Activated T-cell treated with anti-CD3 and anti-CD28 coated beads for 48 hours (primary cell): ENCODE measurements around the gene SMIM44.

Source experiments
- DNase-seq: peaks from one replicate; pipeline ENCODE4 v3.0.0-alpha.2; 2020; ENCODE audit warnings: low read depth

The SMIM44 gene

DNA sequence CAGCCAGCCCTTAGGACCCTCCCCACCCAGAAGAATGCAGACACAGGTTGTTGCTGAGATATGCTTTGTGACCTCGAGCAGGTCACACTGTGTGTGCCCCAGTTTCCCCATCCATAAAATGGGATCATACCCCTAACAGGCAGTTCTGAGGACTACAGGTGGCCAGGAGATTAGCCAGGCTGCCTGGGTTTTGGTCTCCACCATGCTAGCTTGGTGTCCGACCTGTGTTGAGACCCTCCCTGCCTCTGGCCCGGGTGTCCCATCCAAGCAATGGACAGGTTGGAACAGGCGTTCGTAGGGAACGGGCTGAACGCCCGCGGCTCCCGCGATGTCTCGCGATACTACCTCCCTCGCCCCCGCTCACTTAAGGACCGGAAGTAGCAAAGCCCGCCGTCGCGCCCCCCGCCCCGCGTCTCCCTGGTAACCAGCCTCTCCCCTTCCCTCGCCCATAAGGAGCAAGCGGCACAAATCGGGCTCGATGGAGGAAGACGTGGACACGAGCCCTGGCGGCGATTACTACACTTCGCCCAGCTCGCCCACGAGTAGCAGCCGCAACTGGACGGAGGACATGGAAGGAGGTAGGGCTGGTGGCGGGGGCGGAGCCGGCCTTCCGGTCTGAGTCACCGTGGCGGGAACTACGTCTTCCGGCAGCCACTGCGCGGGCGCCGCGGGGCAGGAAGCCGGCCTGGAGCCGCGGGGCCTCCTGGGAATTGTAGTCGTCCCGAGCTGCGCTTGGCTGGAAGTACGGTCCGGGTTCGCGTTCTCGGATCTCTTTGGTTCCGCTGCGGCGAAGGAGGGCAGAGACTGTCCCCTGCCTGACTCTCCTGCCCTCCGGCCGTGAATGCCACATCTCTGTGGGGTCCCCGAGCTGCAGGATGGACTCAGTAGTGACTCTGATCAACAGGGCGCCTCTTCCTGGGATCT, 48.3 kb downstream of the SMIM44 start:
- peak; percentile 97 for DNase-seq

DNA sequence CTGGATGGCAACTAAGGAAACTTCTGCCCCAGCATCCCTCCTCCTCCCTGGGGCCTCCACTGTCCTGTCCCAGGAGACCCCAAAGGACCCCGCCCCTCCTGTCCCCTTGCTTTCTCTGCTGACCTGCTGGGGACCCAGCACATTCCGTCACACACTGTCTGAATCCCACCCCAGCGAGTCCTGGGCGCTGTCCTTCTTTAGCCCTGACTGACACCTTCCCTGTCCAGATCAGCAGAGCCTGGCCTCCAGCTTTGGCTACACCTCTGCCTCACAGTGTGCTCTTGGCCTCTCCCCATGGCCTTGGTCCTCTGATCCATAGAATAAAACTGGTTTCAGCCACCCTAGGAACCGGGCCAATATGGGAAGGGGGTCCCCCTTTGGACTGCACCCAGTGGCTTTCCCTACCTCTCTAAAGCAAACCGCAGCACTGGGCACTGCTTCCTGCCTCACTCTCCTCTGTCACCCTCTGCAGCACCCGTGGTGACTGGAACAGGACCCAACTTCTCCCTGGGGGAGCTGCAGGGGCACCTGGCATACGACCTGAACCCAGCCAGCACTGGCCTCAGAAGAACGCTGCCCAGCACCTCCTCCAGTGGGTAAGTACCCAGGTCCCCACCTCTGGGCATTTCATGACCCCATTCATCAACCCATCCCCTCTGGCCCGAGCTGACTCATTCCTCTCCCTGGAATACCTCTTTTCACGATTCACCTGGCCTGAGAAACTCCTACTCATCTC, 49.3 kb downstream of the SMIM44 start:
- DNase-seq, result no peak

DNA sequence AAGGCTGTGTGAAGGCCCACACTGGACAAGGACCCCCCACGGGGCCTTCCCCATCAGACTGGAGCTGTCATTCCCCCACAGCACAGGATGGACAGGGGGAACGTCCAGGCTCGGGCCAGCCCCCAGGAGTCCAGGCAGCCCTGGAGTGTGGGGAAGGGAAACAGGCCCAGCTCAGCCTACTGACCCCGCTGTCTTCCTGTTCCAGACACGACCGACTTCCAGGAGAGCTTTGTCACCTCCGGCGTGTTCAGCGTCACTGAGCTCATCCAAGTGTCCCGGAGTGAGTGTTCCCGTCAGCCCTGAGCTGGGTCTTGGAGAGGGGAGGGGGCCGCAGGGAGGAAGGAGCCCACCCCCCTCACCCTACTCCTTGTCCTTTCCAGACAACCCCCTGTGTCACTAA, 49.9 kb downstream of the SMIM44 start:
- DNase-seq, result no peak
